Measurements from ENCODE around the gene LRRC28. TPM values are rescaled to one million over a fixed set of nuclear protein-coding genes. Genes with fewer than 3 reads are reported as not detected.
A peak's percentile ranks its signal among the peaks of the same experiment; 100 is the strongest.

The LRRC28 gene
- total and polyA plus RNA-seq, 9 donors = 11.3 to 39.7 (median 19.6) TPM

- no peak overlapping the region for H3K4me3 ChIP-seq
- TF ChIP-seq CTCF (IDR thresholded peaks at IDR 0.05) = no peak
- no peak for TF ChIP-seq POLR2A (IDR thresholded peaks at IDR 0.05)
- TF ChIP-seq EP300 (IDR thresholded peaks at IDR 0.05) = no peak
- 94 to 97% (median 97%) methylated on average over 5 of the region's 5 CpGs for WGBS, 3 donors
- H3K27me3 ChIP-seq = no peaks in the 10 kb centered on the region
- peak in 2 of 5 donors; percentile 2 to 22 for DNase-seq
- H3K36me3 ChIP-seq = no peaks in the 10 kb centered on the region
- H3K27ac ChIP-seq = no peak overlapping the region
- peaks cover 6% of the 10 kb centered on the region for H3K4me1 ChIP-seq (ENCODE audit: insufficient read depth)
- intact Hi-C loops (cut with DNase I) = no loop called here
- no peaks in the 10 kb centered on the region for H3K9me3 ChIP-seq
Observed at GRCh38 chr15:99429681-99430081, 178.4 kb downstream of the LRRC28 start.

- TF ChIP-seq EP300 (IDR thresholded peaks at IDR 0.05) (no peak), CTCF (IDR thresholded peaks at IDR 0.05) (no peak), POLR2A (IDR thresholded peaks at IDR 0.05) (no peak)
- intact Hi-C loops (cut with DNase I) = no loop called here
- H3K27me3 ChIP-seq = no peaks in the 10 kb centered on the region
- H3K36me3 ChIP-seq = no peaks in the 10 kb centered on the region
- peaks cover 6% of the 10 kb centered on the region for H3K4me1 ChIP-seq (ENCODE audit: insufficient read depth)
- no peak overlapping the region for H3K4me3 ChIP-seq
- 54 to 69% (median 63%) methylated on average over 22 of the region's 22 CpGs for WGBS, 3 donors
- H3K27ac ChIP-seq = no peak overlapping the region
- no peaks in the 10 kb centered on the region for H3K9me3 ChIP-seq
- DNase-seq = peak in 3 of 5 donors; percentile 9 to 44 (median 15)
Observed at GRCh38 chr15:99430881-99431401, 179.7 kb downstream of the LRRC28 start.

- TF ChIP-seq EP300 (IDR thresholded peaks at IDR 0.05) = no peak
- no peak for TF ChIP-seq POLR2A (IDR thresholded peaks at IDR 0.05)
- no peak for TF ChIP-seq CTCF (IDR thresholded peaks at IDR 0.05)
- no peaks in the 10 kb centered on the region for H3K9me3 ChIP-seq
- no peak overlapping the region for H3K27ac ChIP-seq
- H3K4me3 ChIP-seq = no peak overlapping the region
- intact Hi-C loops (cut with DNase I) = no loop called here
- no peaks in the 10 kb centered on the region for H3K27me3 ChIP-seq
- DNase-seq = peak in 4 of 5 donors; percentile 8 to 26 (median 18)
- 95 to 98% (median 98%) methylated on average over 13 of the region's 13 CpGs for WGBS, 3 donors
- H3K36me3 ChIP-seq = no peaks in the 10 kb centered on the region
- peaks cover 6% of the 10 kb centered on the region for H3K4me1 ChIP-seq (ENCODE audit: insufficient read depth)
Observed at GRCh38 chr15:99431661-99432091, 180.4 kb downstream of the LRRC28 start.

GRCh38 chr15:99432271-99433025, 181.2 kb downstream of the LRRC28 start:
- intact Hi-C loops (cut with DNase I) = no loop called here
- no peak overlapping the region for H3K27ac ChIP-seq
- TF ChIP-seq CTCF (IDR thresholded peaks at IDR 0.05) = no peak
- TF ChIP-seq POLR2A (IDR thresholded peaks at IDR 0.05) = no peak
- peak in 4 of 5 donors; percentile 6 to 28 (median 16) for DNase-seq
- no peaks in the 10 kb centered on the region for H3K27me3 ChIP-seq
- H3K4me3 ChIP-seq = no peak overlapping the region
- peaks cover 6% of the 10 kb centered on the region for H3K4me1 ChIP-seq (ENCODE audit: insufficient read depth)
- H3K9me3 ChIP-seq = no peaks in the 10 kb centered on the region
- WGBS, 3 donors = 94 to 95% (median 94%) methylated on average over 15 of the region's 15 CpGs
- H3K36me3 ChIP-seq = no peaks in the 10 kb centered on the region

All from ovary (tissue), 9 donors.